IgD-negative memory B cell (primary cell): Measurements from ENCODE around the gene MPC1. TPM values are rescaled to one million over a fixed set of nuclear protein-coding genes. Genes with fewer than 3 reads are reported as not detected.

ENCODE experiments used
- H3K27ac Mint-ChIP-seq, 3 donors: one replicate each; pipeline ENCODE4 v1.8.0; 2020 to 2022; ENCODE audit warnings: mild to moderate bottlenecking in 3 of 3, mixed read lengths in 3 of 3, moderate library complexity in 1 of 3
- H3K27me3 Mint-ChIP-seq: one replicate; pipeline ENCODE4 v1.8.0; 2021; ENCODE audit warnings: mixed read lengths
- H3K36me3 Mint-ChIP-seq: one replicate; pipeline ENCODE4 v1.8.0; 2020; ENCODE audit warnings: mild to moderate bottlenecking, mixed read lengths
- H3K4me1 Mint-ChIP-seq, 3 donors: one replicate each; pipeline ENCODE4 v1.8.0; 2020 to 2022; ENCODE audit warnings: mixed read lengths in 3 of 3, mild to moderate bottlenecking in 1 of 3
- H3K4me3 Mint-ChIP-seq, 4 donors: one replicate each; pipeline ENCODE4 v1.8.0; 2020 to 2022; ENCODE audit warnings: mild to moderate bottlenecking in 4 of 4, mixed read lengths in 4 of 4, moderate library complexity in 3 of 4
- H3K9me3 Mint-ChIP-seq, 3 donors: one replicate each; pipeline ENCODE4 v1.8.0; 2020 to 2021; ENCODE audit warnings: mixed read lengths in 3 of 3, mild to moderate bottlenecking in 1 of 3
- polyA plus RNA-seq: library from polyadenylated mRNA; unstranded; fragments of 300-500 nt; fragmentation: Illumina TruSeq; gene quantifications from one replicate; pipeline ENCODE4 v1.2.3, GENCODE V29; 2021

Gene MPC1
- polyA plus RNA-seq, 1 donor from 2014 or later = 38.6 TPM

DNA sequence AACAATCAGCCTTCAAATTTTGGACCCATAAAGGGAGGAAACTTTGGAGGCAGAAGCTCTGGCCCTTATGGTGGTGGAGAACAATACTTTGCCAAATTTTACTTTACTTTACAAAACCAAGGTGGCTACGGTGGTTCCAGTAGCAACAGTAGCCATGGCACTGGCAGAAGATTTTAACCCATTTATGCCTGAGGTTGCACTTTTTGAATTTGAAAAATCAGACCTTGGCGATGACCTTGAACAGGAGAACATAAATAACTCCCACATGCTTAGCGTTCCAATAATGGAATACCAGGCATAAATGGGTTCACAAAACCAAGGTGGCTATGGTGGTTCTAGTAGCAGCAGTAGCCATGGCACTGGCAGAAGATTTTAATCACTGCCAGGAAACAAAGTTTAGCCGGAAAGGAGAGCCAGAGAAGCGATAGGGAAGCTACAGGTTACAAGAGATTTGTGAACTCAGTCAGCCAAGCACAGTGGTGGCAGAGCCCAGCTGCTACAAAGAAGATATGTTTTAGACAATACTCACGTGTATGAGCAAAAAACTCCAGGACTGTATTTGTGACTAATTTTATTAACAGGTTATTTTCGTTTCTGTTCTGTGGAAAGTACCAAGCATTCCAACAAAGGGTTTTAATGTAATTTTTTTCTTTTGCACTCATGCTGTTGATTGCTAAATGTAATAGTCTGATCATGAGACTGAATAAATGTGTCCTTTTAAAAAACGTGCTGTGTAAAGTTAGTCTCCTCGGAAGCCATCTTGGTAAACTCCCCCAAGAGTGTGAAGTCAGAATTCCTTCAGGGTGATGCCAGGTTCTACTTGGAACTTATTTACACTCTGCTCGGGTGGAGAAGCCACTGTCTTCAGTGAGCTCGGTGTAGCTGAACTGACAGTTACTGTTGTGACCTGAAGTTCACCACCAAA lies 47.1 kb downstream of the MPC1 start:
- Mint-ChIP-seq H3K9me3 (no peaks in the 10 kb centered on the region), H3K4me3 (peak overlapping the region in 2 of 4 donors; percentile 10 to 83), H3K27me3 (no peaks in the 10 kb centered on the region), H3K4me1 (peaks cover 31 to 51% (median 49%) of the 10 kb centered on the region in 3 donors), H3K27ac (peak overlapping the region in 2 of 3 donors; percentile 32 to 90), H3K36me3 (peaks cover 12% of the 10 kb centered on the region)

DNA sequence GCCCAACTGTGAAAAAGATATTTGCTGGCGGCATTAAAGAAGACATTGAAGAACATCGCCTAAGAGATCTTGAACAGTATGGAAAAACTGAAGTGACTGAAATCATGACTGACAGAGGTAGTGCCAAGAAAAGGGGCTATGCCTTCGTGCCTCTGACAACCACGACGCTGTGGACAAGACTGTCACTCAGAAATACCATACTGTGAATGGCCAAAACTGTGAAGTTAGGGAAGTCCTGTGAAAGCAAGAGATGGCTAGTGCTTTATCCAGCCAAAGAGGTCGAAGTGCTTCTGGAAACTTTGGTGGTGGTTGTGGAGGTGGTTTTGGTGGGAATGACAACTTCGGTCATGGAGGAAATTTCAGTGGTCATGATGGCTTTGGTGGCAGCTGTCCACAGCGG lies 47.9 kb downstream of the MPC1 start:
- Mint-ChIP-seq H3K27me3 (no peaks in the 10 kb centered on the region), H3K4me3 (peak overlapping the region in 3 of 4 donors; percentile 10 to 61 (median 53)), H3K9me3 (no peaks in the 10 kb centered on the region), H3K36me3 (peaks cover 12% of the 10 kb centered on the region), H3K4me1 (peaks cover 31 to 51% (median 49%) of the 10 kb centered on the region in 3 donors), H3K27ac (peak overlapping the region in 2 of 3 donors; percentile 32 to 90)

DNA sequence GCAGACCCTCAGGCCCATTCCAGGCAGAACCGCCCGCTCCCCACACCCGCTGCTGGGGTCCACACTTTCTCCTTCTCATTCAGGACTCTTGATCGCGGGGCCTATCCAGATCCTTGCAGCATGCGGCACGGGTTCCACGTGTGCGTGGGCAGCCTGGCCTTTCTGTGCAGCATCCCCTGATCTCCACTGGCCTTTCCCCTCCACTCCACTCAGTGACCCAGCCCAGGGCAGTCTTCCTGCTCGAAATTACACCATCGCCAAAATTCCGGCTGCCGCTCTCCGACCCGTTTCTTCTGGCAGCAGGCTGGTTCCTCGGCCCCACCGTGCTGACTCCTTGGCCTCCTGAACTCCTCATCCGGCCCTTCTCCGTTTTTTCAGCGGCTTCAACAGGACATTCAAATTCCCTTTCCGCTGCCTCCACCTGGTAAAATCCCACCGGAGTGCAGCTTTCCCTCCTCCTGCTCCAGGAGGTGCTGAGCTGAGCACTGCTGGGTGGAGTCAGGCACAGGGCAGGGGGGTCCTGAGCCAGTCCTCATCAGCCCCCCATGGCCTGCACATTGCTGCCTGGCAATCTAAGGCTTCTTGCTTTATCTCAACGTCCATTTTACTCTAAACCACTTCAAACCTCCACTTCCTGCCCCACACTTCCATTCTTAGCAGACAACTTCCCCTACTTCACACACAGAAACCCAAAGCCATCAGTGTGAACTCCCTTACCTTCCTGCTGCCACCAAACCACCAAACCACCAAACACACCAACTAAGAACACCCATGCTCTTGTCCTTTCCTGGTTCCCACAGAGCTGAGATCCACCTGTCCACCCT lies 49.4 kb downstream of the MPC1 start:
- H3K4me1 Mint-ChIP-seq = peaks cover 30 to 54% (median 51%) of the 10 kb centered on the region in 3 donors
- H3K36me3 Mint-ChIP-seq = peaks cover 12% of the 10 kb centered on the region
- peak overlapping the region; percentile 0 to 73 (median 69) for H3K27ac Mint-ChIP-seq
- H3K4me3 Mint-ChIP-seq = peak overlapping the region; percentile 2 to 67 (median 52)
- no peaks in the 10 kb centered on the region for H3K27me3 Mint-ChIP-seq
- H3K9me3 Mint-ChIP-seq = no peaks in the 10 kb centered on the region

DNA sequence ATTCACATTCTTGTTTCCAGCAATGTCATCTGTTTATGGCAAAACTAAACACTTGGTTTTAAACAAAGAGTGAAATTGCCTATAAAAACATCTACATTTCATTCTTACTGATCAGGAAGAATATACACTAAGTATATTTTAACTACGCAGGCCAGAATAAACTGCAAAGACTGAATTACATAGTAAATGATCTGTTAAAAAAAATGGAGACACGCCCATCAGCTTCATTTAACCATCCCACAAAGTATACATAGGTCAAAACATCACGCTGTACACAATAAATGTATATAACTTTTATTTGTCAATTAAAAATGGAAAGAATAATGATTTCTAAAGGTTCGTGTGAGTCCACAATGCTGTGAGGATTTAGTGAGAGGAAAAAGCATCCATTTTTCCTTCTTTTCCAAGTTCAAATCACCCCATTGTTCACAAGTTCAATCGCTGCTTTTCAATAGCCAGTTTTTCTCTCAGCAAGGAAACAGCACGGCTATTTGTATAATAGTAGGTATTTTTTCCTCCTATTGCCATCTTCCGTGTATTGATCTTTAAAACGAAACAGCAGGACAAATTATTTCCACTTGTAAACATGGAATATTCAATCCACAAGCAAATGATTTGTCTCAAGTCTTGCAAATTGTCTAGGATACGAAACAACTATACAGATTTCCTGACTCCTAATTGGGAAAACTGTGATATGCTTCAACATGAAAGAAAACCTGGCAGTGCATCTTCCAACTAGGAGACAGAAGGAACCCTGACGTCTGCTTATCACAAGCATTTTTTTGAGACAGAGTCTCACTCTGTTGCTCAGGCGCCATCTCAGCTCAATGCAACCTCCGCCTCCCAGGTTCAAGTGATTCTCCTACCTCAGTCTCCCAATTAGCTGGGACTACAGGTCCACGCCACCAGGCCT lies 51.0 kb downstream of the MPC1 start:
- Mint-ChIP-seq H3K4me1 (peaks cover 25 to 56% (median 47%) of the 10 kb centered on the region in 3 donors), H3K9me3 (no peaks in the 10 kb centered on the region), H3K36me3 (peaks cover 11% of the 10 kb centered on the region), H3K27ac (no peak overlapping the region), H3K27me3 (no peaks in the 10 kb centered on the region), H3K4me3 (peak overlapping the region in 1 of 4 donors; percentile 22)

DNA sequence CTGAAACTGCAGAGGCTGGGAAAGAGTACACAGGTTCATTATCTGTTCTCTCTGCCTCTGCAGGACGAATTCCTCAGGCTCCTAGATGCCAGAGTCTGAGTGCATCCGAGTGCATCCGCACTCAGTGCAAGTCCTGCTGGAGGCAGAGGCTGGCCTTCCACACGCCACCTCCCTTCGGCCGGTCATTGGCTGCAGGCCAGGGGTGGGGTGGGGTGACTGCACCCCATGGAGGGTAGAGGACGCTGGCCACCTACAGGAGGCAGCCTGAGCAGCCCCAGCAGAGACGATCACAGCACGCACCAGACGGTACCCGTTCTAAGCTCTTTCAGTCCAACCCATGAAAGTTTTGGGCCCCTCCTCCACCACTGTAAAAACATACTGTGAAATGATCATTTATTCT lies 52.1 kb downstream of the MPC1 start:
- Mint-ChIP-seq H3K36me3 (peaks cover 9% of the 10 kb centered on the region), H3K4me3 (no peak overlapping the region), H3K27me3 (no peaks in the 10 kb centered on the region), H3K4me1 (peaks cover 22 to 46% (median 40%) of the 10 kb centered on the region in 3 donors), H3K27ac (no peak overlapping the region), H3K9me3 (no peaks in the 10 kb centered on the region)

DNA sequence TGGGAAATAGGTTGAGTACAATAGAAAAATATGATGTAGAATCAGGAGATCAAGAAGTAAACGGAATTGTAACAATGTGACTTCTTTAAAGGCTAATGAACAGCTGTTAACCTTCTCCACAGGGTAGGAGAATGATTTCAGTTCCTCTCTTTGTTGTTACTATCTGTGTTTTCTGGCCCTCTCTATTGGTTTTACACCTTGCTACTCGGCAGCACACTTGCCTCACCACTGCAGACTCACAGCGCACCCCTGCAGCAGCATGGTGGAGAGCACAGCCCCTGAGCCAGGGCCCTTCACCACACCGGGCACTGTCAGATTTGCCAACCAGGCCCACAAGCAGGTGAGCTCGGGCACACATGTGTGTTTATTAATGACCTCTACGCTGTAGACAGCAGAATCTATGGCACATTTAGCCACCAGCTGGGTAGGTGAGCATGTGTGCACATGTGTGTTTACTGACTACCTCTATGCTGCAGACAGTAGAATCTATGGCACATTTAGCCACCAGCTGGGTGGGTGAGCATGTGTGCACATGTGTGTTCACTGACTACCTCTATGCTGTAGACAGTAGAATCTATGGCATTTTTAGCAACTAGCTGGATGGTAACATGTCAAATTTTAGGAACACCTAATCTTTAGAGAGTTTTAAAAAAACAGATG lies 57.2 kb downstream of the MPC1 start:
- H3K4me3 Mint-ChIP-seq = no peak overlapping the region
- H3K4me1 Mint-ChIP-seq = peaks cover 0 to 13% (median 3%) of the 10 kb centered on the region in 3 donors
- no peaks in the 10 kb centered on the region for H3K9me3 Mint-ChIP-seq
- no peaks in the 10 kb centered on the region for H3K27me3 Mint-ChIP-seq
- H3K27ac Mint-ChIP-seq = no peak overlapping the region
- H3K36me3 Mint-ChIP-seq = peaks cover 3% of the 10 kb centered on the region

DNA sequence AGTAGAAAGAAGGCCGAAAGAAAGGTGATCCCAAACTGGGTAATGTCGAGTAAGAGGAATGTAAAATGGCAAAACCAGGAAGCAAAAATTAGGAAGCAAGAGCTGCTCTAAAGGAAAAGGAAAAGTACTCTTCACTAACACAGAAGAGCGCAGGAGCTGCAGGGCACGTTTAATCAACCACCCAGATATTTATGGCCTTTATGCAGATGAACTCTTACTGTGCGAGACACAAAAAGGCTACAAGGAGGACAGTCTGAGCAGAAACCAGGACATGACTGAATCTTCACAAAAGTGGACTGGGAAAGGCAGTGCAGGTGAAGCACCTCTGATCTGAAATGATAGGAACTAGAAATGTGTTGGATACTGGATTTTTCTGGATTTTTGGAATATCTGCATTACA lies 59.3 kb downstream of the MPC1 start:
- Mint-ChIP-seq H3K27ac (peak overlapping the region in 1 of 3 donors; percentile 55), H3K4me1 (peaks cover 0 to 8% (median 3%) of the 10 kb centered on the region in 3 donors), H3K4me3 (no peak overlapping the region), H3K36me3 (peaks cover 9% of the 10 kb centered on the region), H3K27me3 (no peaks in the 10 kb centered on the region), H3K9me3 (no peaks in the 10 kb centered on the region)

DNA sequence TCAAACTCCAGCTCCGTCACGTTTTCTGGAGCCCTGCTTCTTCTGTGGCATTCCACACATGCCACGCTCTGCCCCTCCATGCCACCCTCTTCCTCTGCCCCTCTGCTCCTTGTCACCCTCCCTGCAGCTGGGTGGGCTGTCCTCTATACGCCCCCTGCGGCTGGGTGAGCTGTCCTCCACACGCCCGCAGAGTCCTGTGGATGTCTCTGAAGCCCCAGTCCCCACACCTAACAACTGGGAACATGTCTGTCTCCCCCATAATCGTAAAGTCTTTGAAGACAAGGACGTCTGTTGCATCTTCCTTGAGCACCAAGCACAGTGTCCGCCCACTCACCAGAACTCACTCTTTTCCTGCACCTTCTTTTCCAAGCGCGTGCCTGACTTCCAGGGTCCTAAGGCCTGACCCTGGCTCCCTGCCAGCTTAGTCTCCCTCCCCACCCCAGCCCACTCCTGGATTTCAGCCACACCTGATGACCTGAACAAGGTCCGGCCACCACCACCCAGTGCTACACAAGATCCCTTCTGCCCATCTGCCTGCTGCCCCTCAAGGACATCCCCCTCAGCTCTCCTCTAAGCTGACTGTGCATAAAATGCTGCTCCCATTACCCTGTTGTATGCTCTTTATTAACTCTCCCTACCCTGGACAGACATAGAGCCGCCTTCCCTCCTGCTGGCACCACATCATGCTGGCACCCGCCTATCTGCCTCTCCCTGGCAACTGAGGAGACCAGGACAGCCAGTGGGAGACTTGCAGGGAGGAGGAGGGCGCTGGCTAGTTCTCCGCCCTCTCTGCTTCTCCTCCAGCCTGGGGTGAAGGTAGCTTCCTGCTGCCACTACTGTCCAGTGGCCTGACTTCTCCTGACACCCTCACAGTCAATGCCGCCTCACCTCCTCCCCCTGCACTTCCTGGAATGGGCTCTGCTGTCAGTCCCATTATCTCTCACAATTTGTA lies 63.8 kb downstream of the MPC1 start:
- peak overlapping the region in 2 of 3 donors; percentile 26 to 71 for H3K27ac Mint-ChIP-seq
- H3K36me3 Mint-ChIP-seq = peaks cover 12% of the 10 kb centered on the region
- no peaks in the 10 kb centered on the region for H3K9me3 Mint-ChIP-seq
- H3K4me1 Mint-ChIP-seq = no peaks in the 10 kb centered on the region
- no peak overlapping the region for H3K4me3 Mint-ChIP-seq
- H3K27me3 Mint-ChIP-seq = no peaks in the 10 kb centered on the region

DNA sequence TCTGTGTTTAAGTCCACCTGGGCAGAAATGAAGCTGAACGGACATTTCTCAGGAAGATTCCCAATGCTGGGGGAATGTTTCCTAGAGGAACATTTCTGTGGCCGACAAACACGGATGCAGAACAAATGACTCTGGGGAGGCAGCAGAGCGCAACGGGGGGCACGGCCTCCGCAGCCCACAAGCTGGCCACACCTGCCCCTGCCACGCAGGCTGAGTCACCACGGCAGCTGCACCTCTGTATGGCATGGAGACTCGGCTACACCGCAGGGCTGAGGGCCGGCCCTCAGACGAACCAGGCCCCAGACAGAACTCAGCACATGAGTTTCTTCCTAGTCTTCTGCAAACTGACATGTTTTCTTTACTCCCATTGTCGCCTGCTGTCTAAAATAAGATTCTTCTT lies 64.5 kb downstream of the MPC1 start:
- Mint-ChIP-seq H3K27ac (no peak overlapping the region), H3K4me3 (peak overlapping the region in 1 of 4 donors; percentile 17), H3K4me1 (no peaks in the 10 kb centered on the region), H3K9me3 (no peaks in the 10 kb centered on the region), H3K36me3 (peaks cover 11% of the 10 kb centered on the region), H3K27me3 (no peaks in the 10 kb centered on the region)

DNA sequence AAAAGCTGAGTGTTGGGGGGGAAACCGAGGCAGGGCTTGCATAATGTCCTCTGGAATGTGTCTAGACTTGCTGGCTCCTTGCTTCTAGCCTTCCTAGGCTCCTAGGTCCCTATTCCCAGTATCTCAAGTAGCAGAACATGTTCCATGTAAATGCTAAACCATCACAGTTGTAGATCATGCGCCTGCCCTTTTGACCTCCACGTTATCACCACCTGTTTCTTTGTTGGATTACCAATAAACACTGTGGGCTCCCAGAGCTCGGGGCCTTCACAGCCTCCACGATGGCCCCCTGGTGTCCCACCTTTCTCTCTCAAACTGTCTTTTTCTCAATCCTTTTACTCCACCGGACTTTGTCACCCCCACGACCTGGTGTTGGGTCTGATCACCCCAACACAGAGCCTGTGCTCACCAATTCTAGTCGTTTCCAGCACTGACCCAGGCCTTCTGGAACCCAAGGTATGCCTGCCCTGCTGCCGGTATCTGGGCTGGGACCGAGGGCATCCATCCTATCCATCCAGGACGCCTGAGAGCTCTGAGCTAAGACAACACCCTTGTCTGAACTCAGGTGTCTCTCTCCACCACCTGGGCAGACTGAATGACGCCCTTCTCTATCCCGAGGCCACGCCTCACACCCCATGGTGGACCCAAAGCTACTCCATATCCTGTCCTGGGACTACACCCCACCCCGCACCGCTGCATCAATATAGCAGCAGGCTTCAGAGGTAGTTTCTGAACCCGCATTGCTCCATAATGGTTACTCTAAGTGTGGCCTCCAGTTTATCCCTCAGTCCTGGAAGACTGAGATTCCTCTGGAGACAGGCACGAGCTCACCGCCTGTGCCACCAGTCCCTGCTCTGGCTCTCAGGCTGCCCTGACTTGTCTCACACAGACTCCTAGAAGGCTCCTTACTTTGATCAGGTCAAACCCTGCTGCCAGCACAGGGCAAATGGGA lies 65.2 kb downstream of the MPC1 start:
- Mint-ChIP-seq H3K4me1 (peaks cover 0 to 2% (median 0%) of the 10 kb centered on the region in 3 donors), H3K36me3 (peaks cover 10% of the 10 kb centered on the region), H3K9me3 (no peaks in the 10 kb centered on the region), H3K4me3 (no peak overlapping the region), H3K27ac (peak overlapping the region in 1 of 3 donors; percentile 50), H3K27me3 (no peaks in the 10 kb centered on the region)

DNA sequence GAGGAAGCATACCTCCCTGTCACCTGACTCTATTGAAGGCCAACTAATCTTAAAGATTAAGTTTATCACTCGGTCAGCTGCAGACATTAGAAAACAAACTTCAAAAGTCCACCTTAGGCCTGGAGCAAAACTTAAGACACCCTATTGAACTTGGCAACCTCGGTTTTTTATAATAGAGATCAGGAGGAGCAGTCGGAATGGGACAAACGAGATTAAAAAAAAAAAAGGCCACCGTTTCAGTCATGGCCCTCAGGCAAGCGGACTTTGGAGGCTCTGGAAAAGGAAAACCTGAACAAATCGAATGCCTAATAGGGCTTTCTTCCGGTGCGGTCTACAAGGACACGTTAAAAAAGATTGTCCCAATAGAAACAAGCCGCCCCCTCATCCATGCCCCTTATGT lies 67.3 kb downstream of the MPC1 start:
- H3K36me3 Mint-ChIP-seq = peaks cover 10% of the 10 kb centered on the region
- no peaks in the 10 kb centered on the region for H3K9me3 Mint-ChIP-seq
- peaks cover 0 to 2% (median 0%) of the 10 kb centered on the region in 3 donors for H3K4me1 Mint-ChIP-seq
- H3K27ac Mint-ChIP-seq = no peak overlapping the region
- peaks cover 3% of the 10 kb centered on the region for H3K27me3 Mint-ChIP-seq
- no peak overlapping the region for H3K4me3 Mint-ChIP-seq
